Activated effector memory CD4-positive, alpha-beta T cell treated with anti-CD3 and anti-CD28 coated beads, Interleukin-2, amount 50 U/mL, for 16 hours (primary cell): Measurements from ENCODE around the gene CHTOP.

Source experiments
- DNase-seq: peaks from one replicate; pipeline ENCODE4 v3.0.0-alpha.2; 2020

CHTOP gene

DNA sequence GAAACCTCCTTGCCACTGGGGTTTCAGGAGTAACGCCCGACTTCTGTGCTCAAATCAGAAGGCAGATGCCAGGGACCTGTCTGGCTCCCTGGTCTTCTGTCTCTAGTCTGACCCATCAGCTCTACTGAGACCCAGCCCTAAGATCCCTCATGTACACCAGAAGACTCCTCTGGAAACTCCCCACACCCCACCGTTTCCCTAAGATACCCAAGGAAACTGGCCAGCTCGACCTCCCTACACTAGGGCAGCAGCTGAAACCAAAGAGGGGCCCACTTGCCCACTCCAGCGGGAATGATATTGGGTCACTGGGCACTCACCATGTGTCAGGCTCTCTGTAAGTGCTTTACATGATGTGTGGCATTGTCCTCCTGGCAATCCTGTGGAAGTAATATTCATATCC lies 20.5 kb upstream of the CHTOP start:
- no peak for DNase-seq

- no peak for DNase-seq
Measured at GRCh38 chr1:153614189-153614900, 19.5 kb upstream of the CHTOP start.

DNA sequence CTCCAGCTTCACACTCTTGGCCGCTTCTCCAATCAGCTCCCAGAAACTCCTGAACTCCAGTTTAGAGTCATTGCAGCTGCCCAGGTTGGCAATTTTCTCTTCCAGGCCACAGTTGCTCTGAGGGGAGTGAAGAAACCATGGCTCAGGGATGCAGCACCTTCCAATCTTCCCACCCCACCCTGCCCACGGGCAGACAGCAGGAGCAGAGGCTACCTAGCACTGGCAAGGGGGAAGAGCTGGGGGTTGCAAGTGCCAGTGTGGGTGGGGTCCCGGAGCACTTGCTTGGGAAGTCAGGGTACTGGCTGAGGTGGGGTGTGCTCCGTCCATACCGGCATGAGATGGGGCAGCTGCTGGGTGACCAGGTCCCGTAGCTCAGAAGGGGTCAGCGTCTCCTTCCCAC lies 19.0 kb upstream of the CHTOP start:
- DNase-seq = no peak

DNA sequence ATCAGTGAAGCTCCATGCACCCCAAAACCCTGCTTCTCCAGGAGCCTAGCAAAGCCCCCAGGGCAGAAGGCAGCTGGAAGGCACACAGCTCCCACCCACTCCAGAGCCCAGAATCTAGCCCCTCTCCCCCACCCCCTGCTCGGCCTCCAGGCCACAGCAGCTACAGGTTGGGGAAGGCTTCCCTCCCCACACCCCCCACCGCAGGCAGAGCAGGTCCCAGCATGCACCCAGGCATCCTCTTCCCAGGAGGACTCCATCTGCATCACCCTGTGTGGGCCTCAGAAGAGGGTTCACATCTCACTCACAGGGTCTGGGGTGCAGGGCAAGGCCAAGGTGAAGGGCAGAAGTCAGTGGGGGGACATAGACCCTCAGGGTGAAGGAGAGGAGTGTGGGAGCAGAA lies 18.5 kb upstream of the CHTOP start:
- DNase-seq = no peak

GRCh38 chr1:153616144-153616916 lies 17.5 kb upstream of the CHTOP start, which contains the start of gene S100A14:
S100A14 (minus strand) TSS chr1:153616325; CDS start chr1:153615858, 467 bp downstream.
- no peak for DNase-seq

- no peak for DNase-seq
Measured at GRCh38 chr1:153616917-153617311, 17.0 kb upstream of the CHTOP start.

DNA sequence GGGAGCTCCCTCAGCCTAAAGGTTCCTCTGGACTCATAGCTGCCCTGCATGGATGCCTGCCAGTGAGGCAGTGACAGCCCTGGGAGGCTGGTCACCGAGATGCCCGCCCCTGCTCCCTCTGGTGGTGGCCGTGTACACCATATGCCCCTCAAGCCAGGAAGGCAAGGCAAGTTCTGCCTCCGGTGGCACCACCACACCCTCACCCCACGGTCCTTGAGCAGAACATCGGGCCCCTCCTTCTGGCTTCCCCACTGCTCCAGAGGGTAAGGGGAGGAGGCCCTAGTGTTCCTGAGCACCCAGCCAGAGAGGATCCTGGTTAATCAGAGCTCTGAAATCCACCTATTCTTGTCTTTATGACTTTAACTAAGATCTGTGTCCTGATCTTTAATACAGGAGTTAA lies 16.2 kb upstream of the CHTOP start:
- no peak for DNase-seq

- DNase-seq = peak; percentile 9
Measured at GRCh38 chr1:153619171-153619570, 14.7 kb upstream of the CHTOP start.

DNA sequence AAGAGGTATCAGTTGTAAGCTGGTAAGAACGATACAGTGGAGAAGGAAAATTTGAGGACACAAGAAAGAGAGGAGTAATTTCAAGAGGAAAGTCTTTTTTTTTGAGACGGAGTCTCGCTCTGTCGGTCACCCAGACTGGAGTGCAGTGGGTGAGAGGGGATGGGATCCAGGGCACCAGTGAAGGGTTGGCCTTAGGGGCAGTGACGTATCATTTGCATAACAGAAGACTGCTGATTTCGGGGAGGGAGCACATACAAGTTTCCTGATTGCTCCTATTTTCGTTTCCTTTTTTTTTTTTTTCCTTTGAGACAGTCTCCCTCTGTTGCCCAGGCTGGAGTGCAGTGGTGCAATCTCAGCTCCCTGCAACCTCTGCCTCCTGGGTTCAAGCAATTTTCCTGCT lies 10.8 kb upstream of the CHTOP start:
- no peak for DNase-seq

GRCh38 chr1:153624965-153625611 lies 8.8 kb upstream of the CHTOP start:
- peak; percentile 33 for DNase-seq

GRCh38 chr1:153626477-153626903 lies 7.4 kb upstream of the CHTOP start:
- DNase-seq = peak; percentile 33

GRCh38 chr1:153626904-153627714 lies 6.8 kb upstream of the CHTOP start, which contains the start of gene S100A13:
S100A13 (minus strand) TSS chr1:153627505; CDS start chr1:153626472, 1,033 bp downstream.
- peak; percentile 60 for DNase-seq

GRCh38 chr1:153627715-153628626 lies 5.9 kb upstream of the CHTOP start, which contains the start of gene S100A1:
S100A1 (plus strand) TSS chr1:153628434; CDS start chr1:153630522, 2,088 bp downstream.
- peak; percentile 52 for DNase-seq

DNA sequence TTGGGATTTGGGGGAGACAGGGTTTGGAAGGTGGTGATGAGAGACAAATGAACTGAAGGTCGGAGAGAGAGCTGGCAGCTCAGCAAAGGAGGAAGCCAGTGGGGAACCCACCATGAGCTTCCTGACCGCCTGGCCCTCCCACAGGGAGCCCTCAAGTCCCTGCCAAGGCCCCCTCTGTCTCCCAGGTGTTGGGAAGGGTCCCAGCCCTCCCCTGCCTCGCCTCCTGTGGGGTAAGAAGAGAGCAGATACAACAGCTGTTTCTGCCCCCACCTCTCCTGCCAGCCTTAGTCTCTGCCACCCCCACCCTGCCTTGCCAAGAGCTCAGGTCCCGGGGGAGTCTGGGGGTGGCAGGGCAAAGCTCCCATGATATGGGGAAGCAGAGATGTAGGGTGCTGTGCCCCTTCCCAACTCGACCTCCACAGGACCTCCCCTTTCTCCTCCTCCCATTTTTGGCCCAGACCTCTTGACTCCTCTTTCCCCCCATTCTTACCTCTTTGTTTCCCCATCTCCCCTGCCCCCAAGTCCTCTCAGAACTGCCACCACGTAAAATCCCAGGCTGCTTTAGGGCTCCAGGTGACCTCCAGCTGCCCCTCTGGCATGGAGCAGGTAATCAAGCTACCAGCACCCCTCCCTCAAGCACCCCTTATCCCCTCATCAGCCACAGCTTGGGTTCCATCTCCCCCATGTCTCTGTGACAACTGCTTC lies 5.1 kb upstream of the CHTOP start:
- peak; percentile 60 for DNase-seq

GRCh38 chr1:153629343-153629665 lies 4.6 kb upstream of the CHTOP start:
- DNase-seq = peak; percentile 44

- DNase-seq = no peak
Measured at GRCh38 chr1:153629971-153630370, 3.9 kb upstream of the CHTOP start.

DNA sequence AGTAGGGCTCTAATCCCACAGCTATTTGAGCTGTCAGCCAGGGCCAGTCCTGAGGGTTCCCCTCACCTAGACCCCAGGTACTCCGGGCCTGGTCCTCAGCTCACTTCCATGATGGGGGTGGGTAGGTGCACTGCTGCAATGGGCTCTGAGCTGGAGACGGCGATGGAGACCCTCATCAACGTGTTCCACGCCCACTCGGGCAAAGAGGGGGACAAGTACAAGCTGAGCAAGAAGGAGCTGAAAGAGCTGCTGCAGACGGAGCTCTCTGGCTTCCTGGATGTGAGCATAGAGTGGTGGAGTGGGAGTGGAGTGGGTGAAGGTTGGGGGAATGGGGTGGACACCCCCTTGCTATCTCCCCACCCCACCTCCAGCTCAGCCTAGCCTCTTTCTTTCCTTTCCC lies 3.5 kb upstream of the CHTOP start:
- no peak for DNase-seq

DNA sequence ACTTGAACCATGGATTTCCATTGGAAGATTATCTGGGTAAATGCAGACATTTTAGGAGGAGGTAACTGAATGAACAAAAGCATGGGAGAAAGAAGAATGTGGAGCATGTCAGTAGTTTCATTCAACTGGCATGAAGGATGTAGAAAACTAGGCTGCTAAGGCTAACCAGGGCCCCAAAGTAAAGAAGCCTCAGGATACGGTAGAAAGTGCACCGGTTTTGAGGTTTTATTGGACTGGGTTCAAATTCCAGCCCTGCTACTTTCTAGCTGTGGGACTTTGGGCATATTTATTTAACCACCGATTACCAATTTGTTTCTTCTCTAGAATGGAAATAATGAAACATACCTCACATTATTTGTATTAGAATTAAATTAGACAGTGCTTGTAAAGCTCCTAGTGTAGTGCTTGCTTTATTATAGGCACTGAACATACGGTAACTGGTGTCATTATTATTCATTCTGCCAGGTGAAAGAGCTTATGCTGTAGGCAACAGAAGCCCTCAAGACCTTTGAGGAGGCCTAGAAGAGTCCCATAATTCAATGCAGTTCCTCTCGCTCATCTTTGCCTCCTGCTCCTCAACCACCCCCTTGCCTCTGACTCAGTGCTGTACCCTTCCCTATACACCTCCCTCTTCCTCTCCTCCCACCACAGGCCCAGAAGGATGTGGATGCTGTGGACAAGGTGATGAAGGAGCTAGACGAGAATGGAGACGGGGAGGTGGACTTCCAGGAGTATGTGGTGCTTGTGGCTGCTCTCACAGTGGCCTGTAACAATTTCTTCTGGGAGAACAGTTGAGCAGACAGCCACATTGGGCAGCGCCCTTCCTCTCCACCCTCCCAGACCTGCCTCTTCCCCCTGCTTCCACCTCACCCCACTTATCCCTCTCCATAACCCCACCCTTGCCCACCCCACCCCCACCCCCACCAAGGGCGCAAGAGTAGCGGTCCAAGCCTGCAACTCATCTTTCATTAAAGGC lies 2.5 kb upstream of the CHTOP start:
- DNase-seq = no peak

- DNase-seq = no peak
Measured at GRCh38 chr1:153633161-153633753, 609 bp upstream of the CHTOP start.
